KMS-11 (cell line): ENCODE results near the gene PCCA.

Experiments
- H2AFZ ChIP-seq: fragments of 200-600 bp; sonication (generic); 2 replicates; pipeline ENCODE4 v1.6.1; 2016; ENCODE audit warnings: antibody characterized with exemption, mixed run types, low read depth
- H3K27ac ChIP-seq: fragments of 200-600 bp; sonication (generic); 2 replicates; pipeline ENCODE4 v1.6.1; 2016; ENCODE audit warnings: mild to moderate bottlenecking, mixed run types
- H3K27me3 ChIP-seq: fragments of 200-600 bp; sonication (generic); 2 replicates; pipeline ENCODE4 v1.6.1; 2017; ENCODE audit warnings: mild to moderate bottlenecking, low read depth, mixed run types, moderate library complexity; ENCODE audit not compliant: insufficient read depth
- H3K36me3 ChIP-seq: fragments of 200-600 bp; sonication (generic); 2 replicates; pipeline ENCODE4 v1.6.1; 2017; ENCODE audit warnings: mild to moderate bottlenecking, mixed run types; ENCODE audit not compliant: insufficient read depth
- H3K4me1 ChIP-seq: fragments of 200-600 bp; sonication (generic); 2 replicates; pipeline ENCODE4 v1.6.1; 2016; ENCODE audit warnings: mild to moderate bottlenecking, low read depth, mixed run types; ENCODE audit not compliant: poor library complexity, severe bottlenecking
- H3K4me2 ChIP-seq: fragments of 200-600 bp; sonication (generic); 2 replicates; pipeline ENCODE4 v1.7.0; 2016; ENCODE audit warnings: mild to moderate bottlenecking, mixed run types
- H3K4me3 ChIP-seq: fragments of 200-600 bp; sonication (generic); IDR thresholded peaks from 2 replicates; pipeline ENCODE4 v1.6.1; 2017; ENCODE audit warnings: low read depth, low read length, mixed read lengths; ENCODE audit not compliant: insufficient read depth
- H3K79me2 ChIP-seq: fragments of 200-600 bp; sonication (generic); 2 replicates; pipeline ENCODE4 v1.6.1; 2016; ENCODE audit warnings: low read depth, mixed run types; ENCODE audit not compliant: insufficient read depth
- H3K9ac ChIP-seq: fragments of 200-600 bp; sonication (generic); 2 replicates; pipeline ENCODE4 v1.6.1; 2016; ENCODE audit warnings: mild to moderate bottlenecking, mixed run types
- H4K20me1 ChIP-seq: fragments of 200-600 bp; sonication (generic); 2 replicates; pipeline ENCODE4 v1.6.1; 2016; ENCODE audit warnings: mild to moderate bottlenecking, mixed run types; ENCODE audit not compliant: insufficient read depth
- CTCF ChIP-seq: fragments of 200-600 bp; sonication (generic); conservative IDR thresholded peaks from 2 replicates; pipeline ENCODE4 v1.6.1; 2017; ENCODE audit warnings: low read depth, mild to moderate bottlenecking, antibody characterized with exemption, low read length, moderate library complexity, mixed read lengths

PCCA gene

DNA sequence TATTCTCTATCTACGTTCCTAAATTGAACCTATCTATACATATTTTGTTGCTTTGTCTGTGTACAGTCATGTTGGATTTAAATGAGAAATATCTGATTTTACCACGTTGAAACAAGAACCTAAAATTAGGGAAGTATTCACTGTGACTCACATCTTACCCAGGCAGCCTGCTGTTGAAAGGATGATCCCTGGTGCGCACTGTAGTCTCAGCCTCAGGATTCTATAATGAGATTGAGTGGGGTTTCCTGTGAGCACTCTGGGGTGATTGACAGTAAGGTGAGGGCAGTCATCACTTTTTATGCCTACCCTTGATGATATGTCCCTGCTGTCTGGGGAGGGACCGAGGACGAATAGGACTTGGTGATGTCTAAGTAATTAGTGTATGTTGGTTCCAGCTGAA is 35.4 kb downstream of the PCCA start:
- no peak for TF ChIP-seq CTCF
- no peak overlapping the region for H3K9ac ChIP-seq
- no peak overlapping the region for H3K4me2 ChIP-seq
- no peak overlapping the region for H2AFZ ChIP-seq
- no peaks in the 10 kb centered on the region for H3K27me3 ChIP-seq
- H3K36me3 ChIP-seq: no peaks in the 10 kb centered on the region
- no peak overlapping the region for H3K27ac ChIP-seq
- no peaks in the 10 kb centered on the region for H3K4me1 ChIP-seq
- no peaks in the 10 kb centered on the region for H4K20me1 ChIP-seq
- no peak overlapping the region for H3K4me3 ChIP-seq
- no peaks in the 10 kb centered on the region for H3K79me2 ChIP-seq

GRCh38 chr13:100125946-100126345 is 37.1 kb downstream of the PCCA start:
- no peaks in the 10 kb centered on the region for H3K4me1 ChIP-seq
- TF ChIP-seq CTCF: no peak
- no peaks in the 10 kb centered on the region for H3K79me2 ChIP-seq
- H3K27ac ChIP-seq: no peak overlapping the region
- no peak overlapping the region for H3K4me3 ChIP-seq
- H2AFZ ChIP-seq: no peak overlapping the region
- no peaks in the 10 kb centered on the region for H3K27me3 ChIP-seq
- H3K4me2 ChIP-seq: no peak overlapping the region
- H3K36me3 ChIP-seq: no peaks in the 10 kb centered on the region
- H4K20me1 ChIP-seq: no peaks in the 10 kb centered on the region
- no peak overlapping the region for H3K9ac ChIP-seq

DNA sequence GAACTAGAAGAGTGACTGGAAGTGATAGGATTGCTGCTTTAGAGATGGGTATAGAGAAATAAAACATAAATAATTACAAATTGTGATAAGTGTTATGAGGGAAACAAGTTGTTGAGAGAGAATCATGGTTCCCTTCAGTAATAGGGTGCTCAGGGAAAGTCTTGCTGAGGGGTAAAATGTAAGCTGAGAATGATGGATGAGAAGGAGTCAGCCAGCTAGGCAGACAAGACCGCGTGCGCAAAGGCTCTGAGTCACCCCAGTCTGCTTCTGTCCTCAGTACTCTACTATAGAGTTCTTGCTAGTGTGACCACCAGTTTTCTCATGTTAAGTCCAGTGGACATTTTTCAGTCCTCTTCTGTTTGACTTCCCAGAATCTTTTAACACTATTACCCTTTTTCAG is 39.5 kb downstream of the PCCA start:
- H3K9ac ChIP-seq: no peak overlapping the region
- no peaks in the 10 kb centered on the region for H3K27me3 ChIP-seq
- TF ChIP-seq CTCF: no peak
- H3K79me2 ChIP-seq: no peaks in the 10 kb centered on the region
- H3K4me2 ChIP-seq: no peak overlapping the region
- H2AFZ ChIP-seq: no peak overlapping the region
- no peak overlapping the region for H3K27ac ChIP-seq
- no peaks in the 10 kb centered on the region for H3K4me1 ChIP-seq
- H3K36me3 ChIP-seq: no peaks in the 10 kb centered on the region
- H4K20me1 ChIP-seq: no peaks in the 10 kb centered on the region
- H3K4me3 ChIP-seq: no peak overlapping the region

GRCh38 chr13:100128838-100129237 is 39.9 kb downstream of the PCCA start:
- Histone ChIP-seq H3K79me2 (no peaks in the 10 kb centered on the region), H3K27me3 (no peaks in the 10 kb centered on the region), H4K20me1 (no peaks in the 10 kb centered on the region), H3K4me2 (no peak overlapping the region), H3K36me3 (no peaks in the 10 kb centered on the region), H3K27ac (no peak overlapping the region), H2AFZ (no peak overlapping the region), H3K4me1 (no peaks in the 10 kb centered on the region), H3K9ac (no peak overlapping the region), H3K4me3 (no peak overlapping the region)
- TF ChIP-seq CTCF: no peak

- Histone ChIP-seq H3K27me3 (no peaks in the 10 kb centered on the region), H3K79me2 (no peaks in the 10 kb centered on the region), H3K36me3 (no peaks in the 10 kb centered on the region), H3K9ac (no peak overlapping the region), H3K27ac (no peak overlapping the region), H4K20me1 (no peaks in the 10 kb centered on the region), H3K4me1 (no peaks in the 10 kb centered on the region), H2AFZ (no peak overlapping the region), H3K4me2 (no peak overlapping the region), H3K4me3 (no peak overlapping the region)
- no peak for TF ChIP-seq CTCF
These were observed 40.7 kb downstream of the PCCA start for GRCh38 chr13:100129605-100130004.
